ENCODE measurements around the gene MON1A. TPM values are rescaled to one million over a fixed set of nuclear protein-coding genes. Genes with fewer than 3 reads are reported as not detected.

Gene MON1A, protein sequence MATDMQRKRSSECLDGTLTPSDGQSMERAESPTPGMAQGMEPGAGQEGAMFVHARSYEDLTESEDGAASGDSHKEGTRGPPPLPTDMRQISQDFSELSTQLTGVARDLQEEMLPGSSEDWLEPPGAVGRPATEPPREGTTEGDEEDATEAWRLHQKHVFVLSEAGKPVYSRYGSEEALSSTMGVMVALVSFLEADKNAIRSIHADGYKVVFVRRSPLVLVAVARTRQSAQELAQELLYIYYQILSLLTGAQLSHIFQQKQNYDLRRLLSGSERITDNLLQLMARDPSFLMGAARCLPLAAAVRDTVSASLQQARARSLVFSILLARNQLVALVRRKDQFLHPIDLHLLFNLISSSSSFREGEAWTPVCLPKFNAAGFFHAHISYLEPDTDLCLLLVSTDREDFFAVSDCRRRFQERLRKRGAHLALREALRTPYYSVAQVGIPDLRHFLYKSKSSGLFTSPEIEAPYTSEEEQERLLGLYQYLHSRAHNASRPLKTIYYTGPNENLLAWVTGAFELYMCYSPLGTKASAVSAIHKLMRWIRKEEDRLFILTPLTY
- total RNA-seq, result 8.4 TPM
- long read RNA-seq, transcript MON1A-201 (6 exons, 2,370 nt), result major isoform, 21 of 30 reads
- long read RNA-seq, partial matches to known transcripts, result 8 of 30 reads
- long read RNA-seq, other reads (novel, unspliced or antisense), result 0 of 30 reads

DNA sequence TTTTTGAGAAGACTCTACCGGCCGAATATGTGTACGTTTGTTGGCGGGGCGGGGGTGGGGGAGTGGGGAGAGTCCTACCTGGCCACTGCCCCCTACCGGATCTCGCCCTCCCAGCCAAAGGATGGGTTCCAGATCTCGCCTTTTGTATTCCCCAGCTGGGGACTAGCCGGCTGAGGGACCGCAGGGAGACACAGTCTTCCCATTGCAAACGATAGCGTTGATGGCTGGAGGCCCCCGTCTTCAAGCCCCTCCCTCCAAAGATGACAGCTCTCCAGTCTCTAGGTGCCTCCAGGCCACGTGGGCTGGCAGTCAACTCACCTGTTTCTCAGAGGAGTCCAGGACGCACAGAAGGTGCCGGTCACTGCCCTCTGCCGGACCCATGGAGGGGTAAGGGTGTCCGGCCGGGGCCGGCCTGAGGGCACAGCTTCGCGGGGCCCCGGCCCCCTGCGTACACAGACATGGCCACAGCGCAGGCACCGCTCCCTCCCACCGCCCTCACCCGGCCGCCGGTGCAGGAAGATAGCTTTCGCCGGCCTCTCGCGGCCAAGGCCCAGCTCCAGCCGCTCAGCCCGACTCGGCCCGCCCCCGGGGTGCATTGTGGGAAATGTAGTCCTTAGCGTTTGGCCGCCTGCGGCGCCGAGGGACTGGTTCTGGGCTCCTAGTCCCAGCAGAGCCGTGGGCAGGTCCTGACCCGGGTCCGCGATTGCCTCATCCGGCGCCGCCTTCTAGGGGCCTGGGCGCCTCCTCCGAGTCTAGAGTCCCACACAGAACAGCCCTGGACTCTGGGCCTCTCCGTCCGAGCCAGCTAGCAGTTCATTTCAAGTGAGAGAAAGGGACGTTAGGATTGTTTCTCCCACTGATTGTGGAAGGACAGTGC, at the start of gene MON1A:
TSS of gene MON1A (minus strand) at position 521 of the 877 bp plus-strand sequence. CDS start 16,465 bp downstream, outside the sequence.
- TF ChIP-seq, protein P1, sequence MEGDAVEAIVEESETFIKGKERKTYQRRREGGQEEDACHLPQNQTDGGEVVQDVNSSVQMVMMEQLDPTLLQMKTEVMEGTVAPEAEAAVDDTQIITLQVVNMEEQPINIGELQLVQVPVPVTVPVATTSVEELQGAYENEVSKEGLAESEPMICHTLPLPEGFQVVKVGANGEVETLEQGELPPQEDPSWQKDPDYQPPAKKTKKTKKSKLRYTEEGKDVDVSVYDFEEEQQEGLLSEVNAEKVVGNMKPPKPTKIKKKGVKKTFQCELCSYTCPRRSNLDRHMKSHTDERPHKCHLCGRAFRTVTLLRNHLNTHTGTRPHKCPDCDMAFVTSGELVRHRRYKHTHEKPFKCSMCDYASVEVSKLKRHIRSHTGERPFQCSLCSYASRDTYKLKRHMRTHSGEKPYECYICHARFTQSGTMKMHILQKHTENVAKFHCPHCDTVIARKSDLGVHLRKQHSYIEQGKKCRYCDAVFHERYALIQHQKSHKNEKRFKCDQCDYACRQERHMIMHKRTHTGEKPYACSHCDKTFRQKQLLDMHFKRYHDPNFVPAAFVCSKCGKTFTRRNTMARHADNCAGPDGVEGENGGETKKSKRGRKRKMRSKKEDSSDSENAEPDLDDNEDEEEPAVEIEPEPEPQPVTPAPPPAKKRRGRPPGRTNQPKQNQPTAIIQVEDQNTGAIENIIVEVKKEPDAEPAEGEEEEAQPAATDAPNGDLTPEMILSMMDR (IDR thresholded peaks at IDR 0.05; ENCODE audit: borderline replicate concordance), result peak; percentile 46
- no peaks in the 10 kb centered on the region for H3K9me3 ChIP-seq (replicated peaks)

DNA sequence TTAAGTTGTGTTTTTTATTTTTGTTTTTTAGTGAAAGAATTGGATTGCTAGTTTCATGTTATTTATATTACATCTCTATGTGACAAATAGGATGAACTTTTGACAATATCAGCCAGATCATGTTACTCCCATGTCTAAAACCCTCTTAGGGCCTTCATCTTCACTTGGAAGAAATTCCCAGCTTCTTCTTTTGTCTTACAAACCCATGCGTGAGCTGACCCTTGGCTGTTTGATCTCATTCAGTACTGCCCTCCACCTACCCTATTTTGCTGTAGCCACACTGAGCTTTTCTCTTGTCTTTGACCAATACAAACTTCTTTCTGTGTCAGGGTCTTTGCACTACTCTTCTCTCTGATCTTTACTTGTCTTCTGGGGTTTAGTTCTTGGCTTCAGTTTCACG, 47.3 kb upstream of the MON1A start:
- no peaks in the 10 kb centered on the region for H3K9me3 ChIP-seq (replicated peaks)
- no peak overlapping the region for H3K27ac ChIP-seq (replicated peaks)
- intact Hi-C loops (cut with micrococcal nuclease), result no loop called here
- TF ChIP-seq, protein P1 (IDR thresholded peaks at IDR 0.05; ENCODE audit: borderline replicate concordance), result no peak
- peaks cover 4% of the 10 kb centered on the region for H3K4me1 ChIP-seq
- H3K36me3 ChIP-seq, result peaks cover 62% of the 10 kb centered on the region
- no peak overlapping the region for H3K4me3 ChIP-seq
- no peak for DNase-seq
- no peaks in the 10 kb centered on the region for H3K27me3 ChIP-seq (ENCODE audit: low read depth)

More for the DNA sequence above, at the start of gene MON1A:
- no peaks in the 10 kb centered on the region for H3K36me3 ChIP-seq
- intact Hi-C loops (cut with micrococcal nuclease), result no loop called here
- peak; percentile 98 for DNase-seq
- H3K27me3 ChIP-seq (ENCODE audit: low read depth), result no peaks in the 10 kb centered on the region
- peak within 1 kb of the TSS; percentile 88 for H3K4me3 ChIP-seq
- H3K4me1 ChIP-seq, result peaks cover 35% of the 10 kb centered on the region
- H3K27ac ChIP-seq (replicated peaks), result peak within 1 kb of the TSS; percentile 91

DNA sequence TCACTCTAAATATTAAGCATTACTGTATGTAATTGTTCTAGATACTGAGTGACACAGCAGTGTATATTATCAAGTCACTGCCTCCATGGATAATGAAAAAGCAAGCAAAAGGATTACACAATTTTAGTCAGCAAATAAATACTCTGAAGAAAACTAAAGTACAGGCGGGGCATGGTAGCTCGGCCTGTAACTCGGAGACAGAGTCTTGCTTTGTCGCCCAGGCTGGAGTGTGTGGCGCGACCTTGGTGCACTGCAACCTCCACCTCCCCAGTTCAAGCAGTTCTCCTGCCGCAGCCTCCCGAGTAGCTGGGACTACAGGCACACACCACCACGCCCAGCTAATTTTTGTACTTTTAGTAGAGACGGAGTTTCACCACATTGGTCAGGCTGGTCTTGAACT, 43.0 kb upstream of the MON1A start:
- no peak for DNase-seq
- no peak overlapping the region for H3K4me3 ChIP-seq
- H3K27me3 ChIP-seq (ENCODE audit: low read depth), result no peaks in the 10 kb centered on the region
- intact Hi-C loops (cut with micrococcal nuclease), result no loop called here
- H3K4me1 ChIP-seq, result peaks cover 10% of the 10 kb centered on the region
- TF ChIP-seq, protein P1 (IDR thresholded peaks at IDR 0.05; ENCODE audit: borderline replicate concordance), result no peak
- peaks cover 56% of the 10 kb centered on the region for H3K36me3 ChIP-seq
- H3K27ac ChIP-seq (replicated peaks), result no peak overlapping the region
- no peaks in the 10 kb centered on the region for H3K9me3 ChIP-seq (replicated peaks)

DNA sequence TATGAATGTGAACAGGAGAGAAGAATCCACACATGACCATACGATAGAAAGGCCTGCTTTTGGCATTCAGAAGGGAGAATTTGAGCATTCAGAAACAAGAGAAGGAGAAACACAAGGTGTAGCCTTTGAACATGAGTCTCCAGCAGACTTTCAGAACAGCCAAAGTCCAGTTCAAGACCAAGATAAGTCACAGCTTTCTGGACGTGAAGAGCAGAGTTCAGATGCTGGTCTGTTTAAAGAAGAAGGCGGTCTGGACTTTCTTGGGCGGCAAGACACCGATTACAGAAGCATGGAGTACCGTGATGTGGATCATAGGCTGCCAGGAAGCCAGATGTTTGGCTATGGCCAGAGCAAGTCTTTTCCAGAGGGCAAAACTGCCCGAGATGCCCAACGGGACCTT, 38.7 kb upstream of the MON1A start:
- no peak for DNase-seq
- Histone ChIP-seq H3K4me1 (peaks cover 27% of the 10 kb centered on the region), H3K4me3 (no peak overlapping the region), H3K27ac (replicated peaks) (no peak overlapping the region), H3K9me3 (replicated peaks) (no peaks in the 10 kb centered on the region), H3K27me3 (ENCODE audit: low read depth) (no peaks in the 10 kb centered on the region), H3K36me3 (peaks cover 37% of the 10 kb centered on the region)
- TF ChIP-seq, protein P1 (IDR thresholded peaks at IDR 0.05; ENCODE audit: borderline replicate concordance), result no peak
- intact Hi-C loops (cut with micrococcal nuclease), result no loop called here

DNA sequence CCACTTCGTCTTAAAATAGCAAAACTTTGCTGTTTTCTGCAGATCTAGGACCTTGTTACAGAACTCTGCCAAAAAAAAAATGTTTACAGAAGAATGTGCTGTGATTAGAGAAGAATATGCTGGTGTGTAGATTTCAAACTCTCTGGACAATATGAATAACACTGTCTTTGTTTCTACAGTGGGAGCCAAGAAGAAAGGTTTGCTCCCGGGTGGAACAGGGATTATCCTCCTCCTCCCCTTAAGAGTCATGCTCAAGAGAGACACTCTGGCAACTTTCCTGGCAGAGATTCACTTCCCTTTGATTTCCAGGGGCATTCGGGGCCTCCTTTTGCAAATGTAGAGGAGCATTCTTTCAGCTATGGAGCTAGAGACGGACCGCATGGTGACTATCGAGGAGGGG, 37.7 kb upstream of the MON1A start:
- no peak for DNase-seq
- no peaks in the 10 kb centered on the region for H3K27me3 ChIP-seq (ENCODE audit: low read depth)
- H3K9me3 ChIP-seq (replicated peaks), result no peaks in the 10 kb centered on the region
- H3K4me3 ChIP-seq, result no peak overlapping the region
- intact Hi-C loops (cut with micrococcal nuclease), result no loop called here
- peaks cover 36% of the 10 kb centered on the region for H3K36me3 ChIP-seq
- H3K4me1 ChIP-seq, result peaks cover 27% of the 10 kb centered on the region
- no peak overlapping the region for H3K27ac ChIP-seq (replicated peaks)
- TF ChIP-seq, protein P1 (IDR thresholded peaks at IDR 0.05; ENCODE audit: borderline replicate concordance), result no peak

All from left ventricle myocardium inferior (tissue), 1 donor.